BLaER1 treated with 17β-estradiol and CSF1 and Interleukin-3, amounts not matched to agents 10 nM and 100 nM (cell line): ENCODE data around the gene HID1.
"Not testable (repeated sequence)": the region's sequence is repeated elsewhere in the genome, so short reads cannot be mapped to it uniquely, and the experiment has no call there.

Experiments
- H3K27ac ChIP-seq, 11 experiments: shearing (Covaris generic); formaldehyde crosslinking; 2 replicates each; pipeline ENCODE4 v1.8.1; 2022
- H3K27me3 ChIP-seq, 11 experiments: shearing (Covaris generic); formaldehyde crosslinking; 2 replicates each; pipeline ENCODE4 v1.8.1; 2022
- H3K36me3 ChIP-seq, 11 experiments: shearing (Covaris generic); formaldehyde crosslinking; 2 replicates each; pipeline ENCODE4 v1.8.1; 2022
- H3K4me1 ChIP-seq, 10 experiments: shearing (Covaris generic); formaldehyde crosslinking; 2 replicates each; pipeline ENCODE4 v1.8.1; 2022
- H3K4me2 ChIP-seq, 11 experiments: shearing (Covaris generic); formaldehyde crosslinking; 2 replicates each; pipeline ENCODE4 v1.8.1; 2022
- H3K4me3 ChIP-seq, 10 experiments: shearing (Covaris generic); formaldehyde crosslinking; 2 replicates each; pipeline ENCODE4 v1.8.1; 2022
- H3K9ac ChIP-seq, 11 experiments: shearing (Covaris generic); formaldehyde crosslinking; 2 replicates each; pipeline ENCODE4 v1.8.1; 2022
- H3K9me3 ChIP-seq, 11 experiments: shearing (Covaris generic); formaldehyde crosslinking; replicated peaks in 1 of 11; 2 replicates each; pipeline ENCODE4 v1.8.1; 2022
- H4K20me1 ChIP-seq, 11 experiments: shearing (Covaris generic); formaldehyde crosslinking; 2 replicates each; pipeline ENCODE4 v1.8.1; 2022
- Cebpa-rat ChIP-seq, 11 experiments: shearing (Covaris generic); IDR thresholded peaks; 2 replicates each; pipeline ENCODE4 v1.8.1; 2022

HID1 gene

GRCh38 chr17:74990581-74991105 is 18.1 kb upstream of the HID1 start:
- no peak overlapping the region for H3K9ac ChIP-seq
- peaks cover 23 to 38% (median 30%) of the 10 kb centered on the region in 10 experiments for H3K4me1 ChIP-seq
- peaks cover 0 to 15% (median 13%) of the 10 kb centered on the region in 11 experiments; a peak in 12 of 22 replicates for H3K27me3 ChIP-seq
- peak overlapping the region in 1 of 11 experiments; percentile 7; a peak in 1 of 22 replicates for H3K4me2 ChIP-seq
- H3K4me3 ChIP-seq: no peak overlapping the region
- H3K9me3 ChIP-seq: no peaks in the 10 kb centered on the region
- TF ChIP-seq Cebpa-rat (IDR thresholded peaks at IDR 0.05): no peak
- no peaks in the 10 kb centered on the region for H3K36me3 ChIP-seq
- peaks cover 0 to 20% (median 6%) of the 10 kb centered on the region in 11 experiments; a peak in 9 of 22 replicates for H4K20me1 ChIP-seq
- no peak overlapping the region for H3K27ac ChIP-seq

DNA sequence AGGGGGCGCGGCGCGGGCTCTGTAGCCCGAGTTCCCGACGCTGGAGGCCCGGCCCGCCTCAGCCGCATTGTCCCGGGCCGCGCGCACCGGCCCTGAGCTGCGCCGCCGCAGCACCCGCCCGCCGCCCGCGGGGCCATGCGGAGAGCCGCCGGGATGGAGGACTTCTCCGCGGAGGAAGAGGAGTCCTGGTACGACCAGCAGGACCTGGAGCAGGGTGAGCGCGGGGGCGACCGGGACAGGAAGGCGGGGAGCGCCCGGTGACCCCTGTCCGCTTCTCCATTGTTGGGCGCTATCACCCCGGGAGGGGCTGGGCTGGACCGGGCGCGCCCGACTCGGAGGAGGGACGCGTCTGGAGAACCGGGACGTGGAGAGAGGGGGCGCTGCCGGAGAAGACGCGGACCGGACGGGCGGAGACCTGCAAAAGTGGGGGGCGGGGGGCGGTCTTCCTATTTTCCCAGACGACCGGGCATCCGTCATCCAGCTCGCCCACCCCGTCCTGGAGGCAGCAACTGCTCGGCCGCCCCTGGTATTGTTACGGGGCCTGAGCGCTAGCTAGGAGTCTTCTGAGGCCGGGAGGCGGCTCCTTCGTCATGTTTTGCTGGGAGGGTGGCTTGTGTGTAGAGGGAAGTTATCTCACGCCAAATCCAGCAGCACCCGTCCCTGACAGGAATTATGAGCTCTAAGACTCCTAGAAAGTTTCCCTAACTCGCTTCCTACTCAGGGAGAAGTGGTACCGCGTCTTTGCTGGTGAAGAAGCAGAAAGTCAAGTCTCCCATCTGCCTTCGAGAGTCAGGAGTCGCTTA is 15.6 kb upstream of the HID1 start:
- Histone ChIP-seq H3K27me3 (peaks cover 0 to 30% (median 18%) of the 10 kb centered on the region in 11 experiments; a peak in 13 of 22 replicates), H3K9ac (peak overlapping the region; percentile 75 to 87 (median 80)), H3K4me2 (peak overlapping the region; percentile 93 to 100 (median 97)), H4K20me1 (peaks cover 0 to 20% (median 6%) of the 10 kb centered on the region in 11 experiments; a peak in 8 of 22 replicates), H3K27ac (peak overlapping the region in 10 of 11 experiments; percentile 35 to 79 (median 66); a peak in 20 of 22 replicates), H3K36me3 (no peaks in the 10 kb centered on the region), H3K9me3 (no peaks in the 10 kb centered on the region), H3K4me1 (peaks cover 23 to 36% (median 29%) of the 10 kb centered on the region in 10 experiments), H3K4me3 (peak overlapping the region; percentile 75 to 90 (median 79))
- TF ChIP-seq Cebpa-rat (IDR thresholded peaks at IDR 0.05): no peak

GRCh38 chr17:74987418-74987908 is 14.9 kb upstream of the HID1 start, which contains the start of gene CDR2L:
Gene CDR2L (plus strand): TSS chr17:74987632. CDS start chr17:74988044, 412 bp downstream.
- Histone ChIP-seq H3K4me2 (peak within 1 kb of the TSS; percentile 93 to 100 (median 97)), H3K27ac (peak within 1 kb of the TSS; percentile 42 to 79 (median 67); a peak in 21 of 22 replicates), H3K9me3 (no peaks in the 10 kb centered on the region), H4K20me1 (peaks cover 0 to 20% (median 6%) of the 10 kb centered on the region in 11 experiments; a peak in 7 of 22 replicates), H3K27me3 (peaks cover 0 to 37% (median 25%) of the 10 kb centered on the region in 11 experiments; a peak in 19 of 22 replicates), H3K4me1 (peaks cover 23 to 37% (median 30%) of the 10 kb centered on the region in 10 experiments), H3K36me3 (no peaks in the 10 kb centered on the region), H3K4me3 (peak within 1 kb of the TSS; percentile 75 to 90 (median 79)), H3K9ac (peak within 1 kb of the TSS; percentile 75 to 87 (median 80))
- no peak for TF ChIP-seq Cebpa-rat (IDR thresholded peaks at IDR 0.05)

GRCh38 chr17:74986206-74986576 is 13.6 kb upstream of the HID1 start:
- H3K9me3 ChIP-seq: no peaks in the 10 kb centered on the region
- no peak overlapping the region for H3K27ac ChIP-seq
- H3K9ac ChIP-seq: no peak overlapping the region
- peak overlapping the region in 2 of 11 experiments; percentile 93 to 97; a peak in 2 of 22 replicates for H3K4me2 ChIP-seq
- no peak for TF ChIP-seq Cebpa-rat (IDR thresholded peaks at IDR 0.05)
- peaks cover 0 to 20% (median 6%) of the 10 kb centered on the region in 11 experiments; a peak in 7 of 22 replicates for H4K20me1 ChIP-seq
- H3K4me1 ChIP-seq: peaks cover 25 to 37% (median 33%) of the 10 kb centered on the region in 10 experiments
- no peak overlapping the region for H3K4me3 ChIP-seq
- H3K27me3 ChIP-seq: peaks cover 9 to 50% (median 37%) of the 10 kb centered on the region in 11 experiments
- H3K36me3 ChIP-seq: no peaks in the 10 kb centered on the region

GRCh38 chr17:74982663-74983313 is 10.2 kb upstream of the HID1 start:
- Histone ChIP-seq H3K27me3 (peaks cover 12 to 41% (median 27%) of the 10 kb centered on the region in 11 experiments), H3K27ac (peak overlapping the region in 2 of 11 experiments; percentile 12 to 48; a peak in 2 of 22 replicates), H3K4me3 (peak overlapping the region; percentile 52 to 72 (median 61)), H3K4me2 (peak overlapping the region; percentile 83 to 99 (median 96)), H3K4me1 (peaks cover 18 to 28% (median 24%) of the 10 kb centered on the region in 10 experiments), H3K9ac (peak overlapping the region; percentile 30 to 77 (median 61); a peak in 20 of 22 replicates)
- H3K36me3 ChIP-seq, H3K9me3 ChIP-seq, H4K20me1 ChIP-seq: not testable (repeated sequence)

DNA sequence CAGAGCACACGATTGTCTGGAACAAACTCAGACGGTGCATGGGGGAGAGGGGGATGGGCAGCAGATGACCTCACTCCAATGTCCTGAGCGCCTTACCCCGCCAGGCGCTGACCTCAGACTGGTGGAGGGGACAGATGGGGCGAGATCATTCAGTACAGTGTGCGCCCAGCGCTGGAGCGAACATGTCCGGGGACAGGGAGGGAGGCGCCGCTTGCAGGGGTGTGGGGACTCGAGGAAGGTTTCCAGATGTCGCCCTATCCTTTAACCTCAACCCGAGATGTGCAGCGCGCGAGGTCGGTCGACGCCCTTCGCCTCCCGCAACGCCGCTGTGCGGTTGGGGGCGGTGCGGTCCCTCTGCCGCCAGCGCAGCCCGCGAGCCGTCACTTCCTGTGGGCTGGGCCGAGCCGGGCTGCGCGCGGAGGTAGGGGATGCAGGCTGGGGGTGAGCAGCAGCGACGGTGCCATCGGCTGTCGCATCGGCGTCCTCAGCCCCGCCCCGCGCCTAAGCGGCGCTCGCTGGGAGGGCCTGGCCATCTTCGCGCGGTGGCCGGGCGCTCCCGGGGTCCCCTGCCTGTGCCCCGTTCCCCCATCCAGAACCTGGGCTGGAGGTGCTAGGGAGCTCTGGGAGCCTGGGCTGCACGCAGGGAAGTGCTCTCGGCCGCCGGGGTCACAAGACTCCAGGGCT is 9.6 kb upstream of the HID1 start:
- Histone ChIP-seq H3K4me2 (peak overlapping the region; percentile 83 to 99 (median 96)), H3K27ac (peak overlapping the region in 5 of 11 experiments; percentile 12 to 48 (median 34); a peak in 7 of 22 replicates), H3K4me3 (peak overlapping the region; percentile 52 to 72 (median 61))

GRCh38 chr17:74981318-74981978 is 8.9 kb upstream of the HID1 start:
- H3K27ac ChIP-seq: peak overlapping the region in 1 of 11 experiments; percentile 34; a peak in 1 of 22 replicates
- H4K20me1 ChIP-seq: 0 out of 22 replicates have a peak, but pooled peaks cover 0 to 5% (median 0%) of the 10 kb centered on the region in 11 experiments
- peaks cover 12 to 41% (median 27%) of the 10 kb centered on the region in 11 experiments for H3K27me3 ChIP-seq
- peak overlapping the region; percentile 83 to 99 (median 96) for H3K4me2 ChIP-seq
- peak overlapping the region; percentile 30 to 77 (median 61); a peak in 20 of 22 replicates for H3K9ac ChIP-seq
- H3K36me3 ChIP-seq: no peaks in the 10 kb centered on the region
- H3K4me3 ChIP-seq: peak overlapping the region; percentile 52 to 72 (median 61)
- H3K4me1 ChIP-seq: peaks cover 10 to 20% (median 16%) of the 10 kb centered on the region in 10 experiments
- no peak for TF ChIP-seq Cebpa-rat (IDR thresholded peaks at IDR 0.05)
- no peaks in the 10 kb centered on the region for H3K9me3 ChIP-seq

More for the DNA sequence above, 9.6 kb upstream of the HID1 start:
- H4K20me1 ChIP-seq: 0 out of 22 replicates have a peak, but pooled peaks cover 0 to 5% (median 0%) of the 10 kb centered on the region in 11 experiments
- peak overlapping the region; percentile 30 to 77 (median 61); a peak in 21 of 22 replicates for H3K9ac ChIP-seq
- no peak for TF ChIP-seq Cebpa-rat (IDR thresholded peaks at IDR 0.05)
- H3K36me3 ChIP-seq: no peaks in the 10 kb centered on the region
- no peaks in the 10 kb centered on the region for H3K9me3 ChIP-seq
- peaks cover 17 to 27% (median 22%) of the 10 kb centered on the region in 10 experiments for H3K4me1 ChIP-seq
- peaks cover 12 to 41% (median 27%) of the 10 kb centered on the region in 11 experiments for H3K27me3 ChIP-seq
